ENCODE results near the gene SYCE3.

DNA sequence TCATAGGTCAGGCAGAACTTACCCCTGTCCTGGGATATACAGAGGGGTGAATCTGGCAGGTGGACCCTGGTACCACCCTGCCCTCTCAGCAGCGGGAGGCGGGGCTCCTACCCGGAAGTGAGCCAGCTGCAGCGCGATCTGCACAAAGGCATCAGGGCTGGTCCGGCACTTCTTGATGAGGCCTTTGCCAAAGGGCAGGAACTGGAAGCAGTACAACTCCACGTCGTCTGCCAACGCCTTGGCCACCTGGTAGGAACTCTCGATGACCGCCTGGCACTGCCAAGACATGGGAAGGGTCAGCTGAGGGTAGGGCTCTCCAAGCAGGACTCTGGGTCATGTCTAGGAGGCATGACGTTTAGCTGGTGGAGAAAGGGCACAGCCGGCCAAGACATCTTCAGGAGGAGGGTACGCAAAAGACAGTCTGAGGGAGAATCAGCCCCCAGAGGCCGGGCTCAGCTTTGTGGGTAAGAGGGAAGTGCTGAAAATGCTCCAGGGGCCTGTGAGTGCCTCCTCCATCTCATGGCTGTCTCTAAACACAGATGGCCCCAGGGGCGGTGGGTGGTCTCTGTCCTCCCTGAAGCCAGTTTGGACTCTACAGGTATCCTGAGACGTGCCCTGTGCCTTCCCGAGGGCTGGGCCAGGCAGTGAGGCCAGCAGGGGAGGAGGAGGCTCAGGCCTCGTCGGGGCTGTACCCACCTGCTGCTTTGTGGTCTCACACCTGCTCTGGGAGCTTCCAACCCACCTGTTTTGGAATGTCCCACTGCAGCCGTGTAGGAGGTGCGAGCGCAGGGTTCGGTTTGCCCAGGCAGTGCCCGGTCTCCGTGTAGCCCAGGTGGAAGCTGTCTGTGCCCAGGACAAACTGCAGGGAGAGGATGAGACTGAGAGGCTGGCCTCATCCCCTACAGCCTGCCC, 8.8 kb upstream of the SYCE3 start:
- TF ChIP-seq POLR2A (IDR thresholded peaks at IDR 0.05; ENCODE audit: low read length) (no peak), GATA1 (IDR thresholded peaks at IDR 0.05; ENCODE audit: low read depth, low read length) (no peak)

Data from erythroblast (primary cell).